Left hindlimb (tissue), 1 donor: ENCODE measurements around the gene NR4A3.
"Not testable (repeated sequence)": the region's sequence is repeated elsewhere in the genome, so short reads cannot be mapped to it uniquely, and the experiment has no call there.

Experiments
- DNase-seq: peaks from one replicate; pipeline ENCODE4 v3.0.0-alpha.2; 2018

NR4A3 gene

DNA sequence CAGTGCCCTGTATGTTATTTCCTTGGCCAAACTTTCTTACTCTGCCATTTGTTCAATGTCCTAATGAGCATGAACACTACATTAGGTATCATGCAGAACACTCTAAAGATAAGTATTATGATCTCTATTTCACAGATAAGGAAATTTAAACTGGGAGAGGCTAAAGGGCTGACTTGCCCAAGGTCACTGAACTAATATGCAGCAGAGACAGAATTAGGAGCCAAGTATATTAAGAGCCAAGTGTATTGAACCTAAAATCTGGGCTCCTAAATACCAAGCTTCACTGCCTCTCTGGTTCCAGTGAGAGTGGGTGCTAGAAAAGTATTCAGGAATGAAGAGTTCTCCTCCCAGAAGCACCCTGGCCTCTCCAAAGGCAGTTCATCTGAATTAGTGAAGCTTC lies 13.5 kb downstream of the NR4A3 start:
- no peak for DNase-seq

DNA sequence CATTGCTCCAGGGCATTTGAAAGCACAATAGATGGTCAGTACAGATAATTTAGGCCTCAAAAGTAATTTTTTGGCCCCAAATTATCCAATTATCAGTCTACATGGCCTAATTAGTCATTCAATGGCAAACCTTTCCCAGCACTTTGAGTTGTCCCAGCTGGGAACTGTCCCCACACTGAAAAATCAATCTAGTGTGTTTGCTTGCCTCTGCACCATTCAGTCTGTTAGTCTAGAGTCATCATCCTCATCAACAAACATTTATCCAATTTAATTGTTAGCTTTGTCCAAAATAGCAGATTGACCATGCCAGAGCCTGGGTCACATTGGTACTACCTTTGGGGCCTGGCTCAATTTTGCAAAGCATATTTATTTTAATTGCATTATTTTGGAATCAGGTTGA lies 13.9 kb downstream of the NR4A3 start:
- DNase-seq = no peak

DNA sequence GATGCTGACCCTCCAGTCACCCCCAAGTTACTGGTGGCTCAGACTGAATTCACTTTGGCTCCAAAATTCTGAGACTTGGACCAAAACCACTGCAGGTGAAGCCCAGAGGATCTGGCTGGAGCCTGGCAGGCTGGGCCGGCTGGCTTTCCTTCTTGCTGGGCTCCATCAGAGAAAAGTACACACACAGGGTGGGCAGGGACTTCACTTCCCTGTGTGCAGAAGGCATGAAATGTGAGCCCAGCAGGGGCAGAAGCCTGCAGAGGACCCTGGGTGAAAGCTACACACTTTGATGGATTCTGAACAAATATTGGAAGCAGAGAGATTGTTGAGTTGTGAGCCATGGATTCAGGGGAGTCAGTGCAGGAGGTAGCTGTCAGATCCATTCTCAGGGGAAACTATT lies 18.4 kb downstream of the NR4A3 start:
- DNase-seq = no peak

DNA sequence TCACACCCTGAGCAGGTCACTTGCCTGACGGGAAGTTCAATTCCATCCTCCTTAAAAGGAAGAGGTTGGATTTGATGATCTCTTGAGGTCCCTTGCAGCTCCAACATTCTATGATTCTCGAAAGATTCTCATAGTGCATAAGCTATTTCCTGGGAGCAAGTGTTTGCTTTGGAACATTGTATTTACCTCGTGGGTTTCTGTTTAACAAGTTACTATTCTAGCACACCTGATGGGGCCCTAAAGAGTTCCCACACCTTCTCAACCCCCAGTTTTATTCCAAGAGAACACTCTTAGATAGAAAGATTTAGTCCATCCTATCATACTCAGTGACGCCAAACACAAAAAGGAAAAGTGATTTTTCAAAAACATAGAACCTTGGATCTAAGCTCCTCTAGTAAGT lies 23.4 kb downstream of the NR4A3 start:
- DNase-seq = no peak

DNA sequence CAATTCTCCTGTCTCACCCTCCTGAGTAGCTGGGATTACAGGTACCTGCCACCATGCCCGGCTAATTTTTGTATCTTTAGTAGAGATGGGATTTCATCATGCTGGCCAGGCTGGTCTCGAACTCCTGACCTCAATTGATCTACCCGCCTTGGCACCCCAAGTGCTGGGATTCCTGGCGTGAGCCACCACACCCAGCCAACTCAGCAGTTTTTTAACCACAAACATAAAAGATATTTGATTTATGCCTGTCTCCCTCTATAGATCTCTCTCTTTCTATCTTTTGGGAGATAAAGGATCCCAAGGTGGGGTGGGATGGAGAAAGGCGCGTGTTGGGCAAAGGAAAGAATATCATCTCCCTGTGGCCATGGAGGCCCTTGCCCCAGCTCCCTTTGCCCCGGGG lies 26.8 kb downstream of the NR4A3 start:
- no peak for DNase-seq

DNA sequence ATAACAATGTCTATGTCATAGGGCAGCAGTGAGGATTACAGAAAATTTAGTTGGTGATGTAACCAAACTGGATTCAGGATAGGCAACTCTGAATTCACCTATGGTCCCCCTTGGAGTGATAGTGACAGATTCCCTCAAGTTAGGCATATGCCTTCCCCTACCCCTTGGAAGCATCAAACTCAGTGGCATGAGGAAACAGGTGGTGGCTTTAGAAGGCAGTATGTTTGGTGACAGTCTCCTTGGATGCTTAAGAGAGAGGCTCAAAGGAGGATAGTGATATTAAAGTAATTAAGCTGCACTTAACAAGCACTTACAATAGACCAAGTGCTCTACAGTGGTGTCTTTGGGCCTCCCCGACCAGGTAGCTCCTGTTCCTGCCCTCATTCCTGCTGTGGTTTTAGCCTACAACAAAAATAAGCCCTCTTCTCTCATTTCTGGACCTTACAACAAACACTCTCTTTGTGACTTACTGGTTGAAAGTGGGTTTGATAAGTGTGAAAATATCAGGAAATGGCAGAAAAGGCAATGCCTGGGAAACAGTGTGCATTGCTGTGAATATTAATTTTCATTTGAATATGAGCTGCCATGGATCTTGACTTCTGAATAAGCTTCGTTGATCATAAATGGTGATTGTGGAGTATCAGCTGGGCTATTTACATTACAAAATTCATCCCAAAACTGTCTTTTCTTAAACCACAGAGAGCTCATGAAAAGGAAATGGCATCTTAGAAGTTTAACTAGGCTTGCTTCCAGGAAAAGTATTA lies 29.2 kb downstream of the NR4A3 start:
- DNase-seq = no peak

DNA sequence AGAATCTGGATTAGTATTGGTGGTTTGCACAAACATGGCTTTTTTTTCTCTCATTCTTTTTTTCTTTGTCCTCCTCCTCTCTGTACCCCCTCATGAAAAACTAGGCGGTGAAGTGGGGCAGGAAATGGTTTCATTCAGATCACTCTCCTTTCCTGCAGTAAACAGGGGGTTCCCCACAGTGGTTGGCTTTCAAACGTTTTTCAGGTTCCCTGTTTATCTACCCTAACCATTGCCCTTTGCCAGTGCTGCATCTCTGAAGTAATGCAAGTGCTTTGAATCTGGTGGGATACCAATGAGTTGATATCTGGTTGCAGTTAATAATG lies 29.8 kb downstream of the NR4A3 start:
- DNase-seq = no peak

DNA sequence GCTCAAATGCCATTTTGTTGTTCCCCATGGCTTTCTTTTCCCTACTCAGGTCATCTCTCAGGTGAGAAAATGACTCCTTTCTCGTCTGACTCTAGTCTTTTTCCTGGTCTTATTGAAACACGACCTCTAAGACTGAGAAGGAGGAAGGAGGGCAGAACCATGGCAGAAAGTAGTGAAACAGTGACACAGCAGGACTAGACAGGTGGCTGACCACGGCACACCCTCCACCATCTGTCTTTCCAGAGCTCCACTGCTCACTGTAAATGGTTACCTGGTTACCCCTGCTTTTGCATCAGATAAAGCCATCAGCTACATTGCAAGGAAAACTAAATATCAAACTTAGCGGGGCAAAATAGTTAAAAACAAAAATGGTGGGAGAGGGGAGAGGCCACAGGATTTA lies 30.9 kb downstream of the NR4A3 start:
- DNase-seq = no peak

DNA sequence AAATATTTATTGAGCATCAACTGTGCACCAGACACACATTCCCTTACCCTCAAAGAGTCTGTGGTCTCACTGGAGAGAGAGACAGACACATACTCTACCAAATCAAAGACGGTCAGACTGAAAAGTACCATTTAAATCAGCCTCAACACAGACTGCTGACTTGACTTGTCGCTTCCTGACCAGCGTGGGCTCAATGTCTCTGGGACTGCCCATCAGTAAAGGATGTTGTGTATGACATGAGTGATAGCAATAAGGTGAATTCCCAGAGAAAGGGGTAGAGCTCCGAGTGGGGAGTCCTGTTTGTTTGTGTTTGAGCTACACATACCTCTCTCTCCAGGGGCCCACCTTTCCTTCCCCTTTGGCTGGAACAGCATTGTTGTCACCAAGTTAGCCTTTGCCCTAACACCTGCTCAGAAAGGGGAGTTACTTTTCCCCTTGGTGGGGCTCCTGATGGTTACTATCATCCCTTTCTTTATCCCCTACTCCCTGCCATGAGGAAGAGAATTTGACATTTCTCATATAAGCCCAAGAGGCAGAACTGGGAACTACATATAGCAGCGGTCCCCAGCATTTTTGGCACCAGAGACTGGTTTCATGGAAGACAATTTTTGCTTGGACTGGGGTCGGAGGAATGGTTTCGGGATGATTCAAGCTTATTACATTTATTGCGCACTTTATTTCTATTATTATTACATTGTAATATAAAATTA lies 33.9 kb downstream of the NR4A3 start:
- no peak for DNase-seq

DNA sequence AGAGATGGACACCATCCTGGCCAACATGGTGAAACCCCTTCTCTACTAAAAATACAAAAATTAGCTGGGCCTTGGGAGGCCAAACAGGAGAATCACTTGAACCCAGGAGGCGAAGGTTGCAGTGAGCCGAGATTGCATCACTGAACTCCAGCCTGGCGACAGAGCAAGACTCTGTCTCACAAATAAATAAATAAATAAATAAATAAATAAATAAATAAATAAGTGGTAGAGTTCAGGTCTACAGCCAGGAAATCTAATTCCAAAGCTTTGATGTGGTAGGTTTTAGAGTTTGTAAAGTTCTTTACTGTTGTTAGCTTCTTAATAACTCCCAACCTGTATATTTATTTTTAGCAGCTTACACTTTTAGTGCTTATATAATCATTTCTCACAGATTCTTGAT lies 35.9 kb downstream of the NR4A3 start:
- DNase-seq = not testable (repeated sequence)

DNA sequence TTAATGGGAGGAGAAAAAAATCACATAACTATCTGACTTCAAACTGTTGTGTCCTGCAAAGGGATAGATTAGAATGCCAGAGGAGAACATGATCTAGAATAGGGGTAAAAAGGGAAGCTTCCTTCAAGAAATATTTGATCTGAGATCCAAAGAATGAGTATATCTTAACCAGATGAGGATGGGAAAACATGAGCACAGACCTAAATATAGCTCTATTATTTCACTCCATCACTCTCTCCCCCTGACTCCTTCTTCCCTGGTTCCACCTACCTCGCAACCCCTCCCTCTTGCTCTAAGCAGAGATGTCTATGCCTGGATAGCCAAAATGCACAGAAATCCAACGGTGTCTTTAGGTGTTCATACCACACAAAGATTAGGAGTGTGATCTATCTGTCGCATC lies 36.4 kb downstream of the NR4A3 start:
- DNase-seq = no peak

DNA sequence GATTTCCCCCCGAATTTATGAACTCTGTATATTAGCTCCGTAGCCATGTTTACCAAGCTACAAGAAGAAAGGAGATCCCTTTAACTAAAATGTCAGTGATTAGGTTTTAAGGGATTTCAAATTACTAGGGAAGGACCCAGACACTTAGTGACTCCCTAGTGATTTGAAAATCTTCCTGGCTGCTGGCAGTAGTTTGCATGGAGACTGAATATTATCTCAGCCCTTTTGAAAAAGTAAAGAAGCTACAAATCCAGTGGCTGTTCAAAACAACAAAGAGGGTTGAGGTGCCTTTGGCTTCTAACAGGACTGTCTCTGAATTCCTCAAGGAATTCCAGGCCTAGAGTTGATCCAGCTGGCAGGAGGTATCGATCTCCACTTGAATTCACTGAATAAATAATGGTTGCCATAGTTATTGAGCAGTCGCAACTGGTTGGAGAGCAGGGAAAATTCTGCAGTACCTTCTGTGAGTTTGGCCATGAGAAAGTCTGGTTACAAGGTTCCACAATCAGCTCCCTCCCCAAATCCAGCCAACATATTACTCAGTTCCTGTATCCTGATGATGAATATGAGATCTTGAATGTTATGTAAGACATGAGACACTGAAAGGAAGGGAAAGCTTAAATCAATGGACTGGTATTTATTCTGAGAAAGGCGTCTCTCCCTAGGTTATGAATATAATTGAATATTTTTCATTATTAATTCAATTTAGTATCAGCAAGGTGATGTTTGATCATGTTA lies 37.7 kb downstream of the NR4A3 start:
- DNase-seq = no peak

DNA sequence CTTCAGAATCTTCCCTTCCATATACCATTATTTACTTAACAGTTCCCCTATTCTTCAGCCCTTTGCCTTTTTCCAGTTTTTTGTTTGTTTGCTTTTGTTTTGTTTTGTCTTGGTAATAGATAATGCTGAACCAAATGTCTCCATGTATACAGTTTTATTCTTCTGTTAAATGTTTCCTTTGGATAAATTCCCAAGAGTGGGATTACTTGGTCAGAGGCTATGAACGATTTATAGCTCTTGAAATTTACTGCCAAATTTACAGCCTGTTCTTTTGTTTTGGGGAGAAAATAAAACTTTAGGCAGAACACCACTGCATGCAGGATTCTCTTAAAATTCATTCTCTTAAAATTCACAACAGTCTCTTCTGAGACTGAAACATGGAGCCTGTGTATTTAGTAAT lies 38.6 kb downstream of the NR4A3 start:
- no peak for DNase-seq

DNA sequence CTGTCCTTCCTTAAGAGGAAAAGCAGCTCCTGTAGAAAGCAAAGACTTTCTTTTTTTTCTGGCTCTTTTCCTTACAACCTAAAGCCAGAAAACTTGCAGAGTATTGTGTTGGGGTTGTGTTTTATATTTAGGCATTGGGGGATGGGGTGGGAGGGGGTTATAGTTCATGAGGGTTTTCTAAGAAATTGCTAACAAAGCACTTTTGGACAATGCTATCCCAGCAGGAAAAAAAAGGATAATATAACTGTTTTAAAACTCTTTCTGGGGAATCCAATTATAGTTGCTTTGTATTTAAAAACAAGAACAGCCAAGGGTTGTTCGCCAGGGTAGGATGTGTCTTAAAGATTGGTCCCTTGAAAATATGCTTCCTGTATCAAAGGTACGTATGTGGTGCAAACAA lies 42.3 kb downstream of the NR4A3 start:
- no peak for DNase-seq

DNA sequence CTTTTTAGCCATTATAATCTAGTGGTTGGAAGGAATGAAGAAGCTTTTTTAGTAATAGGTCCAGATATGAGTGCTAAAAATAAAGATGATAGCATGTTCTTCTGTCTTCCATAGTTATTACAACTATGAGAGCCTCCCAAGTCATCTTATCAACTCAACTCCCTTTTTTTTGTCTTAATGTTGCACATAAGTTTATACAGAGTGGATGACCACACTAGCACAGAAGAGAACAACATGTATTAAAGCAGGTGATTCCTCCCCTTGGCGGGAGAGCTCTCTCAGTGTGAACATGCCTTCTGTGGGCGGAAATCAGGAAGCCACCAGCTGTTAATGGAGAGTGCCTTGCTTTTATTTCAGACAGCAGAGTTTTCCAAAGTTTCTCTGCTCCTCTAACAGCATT lies 44.7 kb downstream of the NR4A3 start:
- no peak for DNase-seq

DNA sequence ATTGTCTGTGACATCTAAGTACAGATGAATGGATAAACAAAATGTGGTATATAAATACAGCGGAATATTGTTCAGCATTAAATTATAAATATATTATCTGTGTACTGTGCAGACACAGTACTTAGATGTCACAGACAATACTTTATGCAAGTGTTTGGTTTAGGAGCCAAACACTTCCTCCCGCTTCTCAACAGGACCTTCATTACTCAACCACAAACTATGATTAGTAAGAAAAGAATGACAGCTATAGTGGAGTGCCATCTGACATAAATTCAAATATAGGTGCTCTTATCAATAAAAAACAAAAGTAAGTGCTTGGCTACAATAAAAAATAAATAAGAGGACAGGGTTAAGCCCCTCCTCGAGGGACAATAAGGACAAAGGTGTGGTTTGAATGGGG lies 45.9 kb downstream of the NR4A3 start:
- DNase-seq = no peak

DNA sequence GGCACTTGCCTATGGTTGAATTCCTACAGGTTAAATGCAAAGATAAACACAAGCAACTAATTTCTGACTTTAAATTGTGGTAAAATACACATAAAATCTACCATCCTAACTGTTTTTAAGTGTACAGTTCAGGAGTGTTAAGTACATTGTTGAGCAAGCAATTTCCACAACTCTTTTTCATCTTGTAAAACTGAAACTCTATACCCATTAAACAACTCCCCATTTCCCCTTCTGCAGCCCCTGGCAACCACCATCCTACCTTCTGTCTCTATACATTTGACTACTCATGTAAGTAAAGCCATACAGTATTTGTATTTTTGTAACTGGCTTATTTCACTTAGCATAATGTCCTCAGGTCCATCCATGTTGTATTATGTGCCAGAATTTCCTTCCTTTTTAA lies 46.3 kb downstream of the NR4A3 start:
- no peak for DNase-seq

DNA sequence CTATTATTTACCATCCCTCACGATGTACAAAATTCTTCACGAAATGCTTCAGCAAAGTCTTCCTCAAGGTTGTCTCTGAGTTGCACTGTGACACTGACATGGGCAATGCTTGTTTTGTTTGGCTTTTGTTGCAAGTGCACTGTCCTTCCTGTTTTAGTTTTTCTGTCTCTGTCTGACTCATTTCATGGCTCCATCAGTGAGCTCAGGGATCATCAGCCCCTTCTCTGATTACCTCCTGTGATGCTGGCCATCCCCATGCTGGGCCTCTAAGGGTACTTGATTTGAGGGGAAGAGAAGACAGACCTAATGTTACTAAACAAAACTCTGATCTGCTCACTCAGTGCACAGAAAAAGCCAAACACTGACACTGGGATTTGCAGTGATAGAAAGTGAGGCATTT lies 47.2 kb downstream of the NR4A3 start:
- DNase-seq = no peak

DNA sequence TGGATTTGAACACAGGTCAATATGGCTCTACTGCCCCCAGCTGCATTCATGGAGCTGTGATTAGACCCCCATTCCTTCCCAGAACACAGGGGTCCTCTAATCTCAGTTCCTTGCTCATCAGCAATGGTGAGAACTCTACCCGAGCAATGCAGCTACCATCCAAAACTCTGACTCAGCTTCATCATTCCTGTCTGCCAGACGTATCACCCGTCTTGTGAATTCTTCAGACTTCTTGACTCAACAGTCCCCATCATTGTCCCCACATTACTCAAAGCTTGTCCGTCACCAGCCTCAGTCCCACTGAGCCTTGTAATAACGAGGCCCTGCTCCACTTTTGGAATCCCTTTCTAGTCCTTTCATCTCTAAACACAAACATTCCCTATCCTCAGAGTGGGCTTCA lies 48.4 kb downstream of the NR4A3 start:
- DNase-seq = no peak

DNA sequence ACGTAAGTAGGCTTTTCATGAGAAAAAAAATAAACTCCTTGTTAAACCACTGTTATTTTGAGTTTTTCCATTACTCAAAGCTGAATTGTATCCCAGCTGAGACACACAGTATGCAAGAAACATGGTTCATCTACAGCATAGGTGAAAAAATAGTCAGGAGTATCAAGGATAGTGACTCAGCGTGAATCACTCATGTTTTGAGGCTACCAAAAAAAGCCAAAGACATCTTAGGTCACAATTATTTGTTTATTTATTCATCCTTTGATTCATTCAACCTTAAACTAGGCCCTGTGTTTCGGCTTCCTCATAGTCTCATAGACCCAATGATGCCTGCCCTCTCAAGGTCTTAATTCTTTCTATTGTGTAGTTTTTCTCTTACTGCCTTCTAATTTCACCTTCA lies 51.8 kb downstream of the NR4A3 start:
- no peak for DNase-seq

DNA sequence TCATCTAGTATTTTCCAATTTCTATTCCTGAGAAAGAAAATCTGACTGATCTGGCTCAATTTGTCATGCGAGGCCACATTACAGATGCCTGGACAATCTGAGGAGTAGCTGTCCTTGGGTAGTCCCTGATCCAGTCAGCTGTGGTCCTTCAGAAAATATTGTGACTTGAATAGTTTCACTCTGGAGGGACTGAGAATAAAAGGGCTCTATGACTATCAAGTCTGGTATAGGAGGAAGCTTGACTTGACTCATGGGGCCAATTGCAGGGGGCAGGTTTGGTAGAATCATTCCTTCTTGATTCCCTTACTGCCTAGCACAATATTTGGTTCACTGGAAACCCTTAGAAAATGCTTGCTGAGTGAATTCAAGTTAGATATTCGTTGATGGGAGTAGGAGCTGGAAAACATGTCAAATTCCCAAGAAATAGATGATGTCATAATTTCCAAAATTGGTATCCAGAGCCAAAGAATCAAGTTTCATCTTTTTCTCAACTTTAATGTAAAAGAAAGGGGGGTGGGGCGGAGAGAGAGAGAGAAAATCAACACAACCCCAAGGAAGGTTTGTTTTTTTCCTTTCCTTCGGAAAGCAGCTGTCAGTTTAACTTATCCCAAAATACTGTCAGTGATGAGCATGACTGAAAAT lies 52.4 kb downstream of the NR4A3 start:
- no peak for DNase-seq

DNA sequence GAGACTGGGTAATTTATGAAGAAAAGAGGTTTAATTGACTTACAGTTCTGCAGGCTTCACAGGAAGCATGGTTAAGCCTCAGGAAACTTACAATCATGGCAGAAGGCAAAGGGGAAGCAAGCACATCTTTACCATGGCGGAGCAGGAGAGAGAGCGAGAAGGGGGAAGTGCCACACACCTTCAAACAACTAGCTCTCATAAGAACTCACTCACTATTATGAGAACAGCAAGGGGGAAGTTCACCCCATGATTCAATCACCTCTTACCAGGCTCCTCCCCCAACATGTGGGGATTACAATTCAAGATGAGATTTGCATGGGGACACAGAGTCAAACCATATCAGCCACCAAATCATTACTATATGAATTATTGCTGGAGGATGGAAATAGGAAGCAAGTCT lies 54.5 kb downstream of the NR4A3 start:
- DNase-seq = no peak

DNA sequence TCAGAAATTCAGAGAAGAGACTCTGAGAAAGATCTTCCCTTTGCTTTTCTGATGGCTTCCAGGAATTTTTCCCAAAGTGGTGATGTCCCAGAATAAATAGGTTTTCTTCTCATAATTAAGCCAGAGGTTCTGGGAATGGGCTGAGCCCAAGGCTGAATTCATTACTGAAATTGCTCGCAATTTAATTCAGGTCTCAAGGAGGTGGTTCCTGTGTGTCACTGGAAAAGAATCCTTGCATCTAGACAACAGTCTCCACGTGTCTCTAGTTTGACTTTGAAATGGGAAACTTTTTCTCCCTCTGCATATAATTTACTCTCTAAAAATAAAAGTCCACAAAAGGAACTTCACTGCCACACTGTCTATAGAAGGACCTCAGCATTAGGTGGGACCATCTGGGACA lies 57.0 kb downstream of the NR4A3 start:
- no peak for DNase-seq

DNA sequence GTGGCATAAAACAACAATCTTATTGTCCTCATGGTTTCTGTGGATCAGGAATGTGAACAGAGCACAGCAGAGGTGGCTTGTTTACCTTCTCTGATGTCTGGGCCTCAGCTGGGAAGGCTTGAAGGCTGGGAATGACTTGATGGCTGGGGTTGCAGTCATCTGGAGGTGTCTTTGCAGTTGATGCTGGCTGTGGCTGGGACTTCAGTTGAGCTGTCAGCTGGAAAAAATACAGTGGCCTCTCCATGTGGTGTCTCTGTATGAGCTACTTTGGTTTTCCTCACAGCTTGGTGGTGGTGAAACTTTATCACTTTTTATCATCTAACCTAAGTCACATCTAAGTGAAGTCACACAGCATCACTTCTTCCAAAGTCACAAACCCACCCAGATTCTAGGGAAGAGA lies 60.1 kb downstream of the NR4A3 start:
- no peak for DNase-seq
